ENCODE results near the gene AUH. TPM values are rescaled to one million over a fixed set of nuclear protein-coding genes. Genes with fewer than 3 reads are reported as not detected.
A peak's percentile ranks its signal among the peaks of the same experiment; 100 is the strongest.
"Not testable (repeated sequence)": the region's sequence is repeated elsewhere in the genome, so short reads cannot be mapped to it uniquely, and the experiment has no call there.

AUH gene
- total RNA-seq, 1 donor, result 19.6 TPM

GRCh38 chr9:91392435-91392834 is 30.7 kb upstream of the AUH start:
- no peak for DNase-seq (ENCODE audit: low read depth)
- no peak for TF ChIP-seq CTCF (IDR thresholded peaks at IDR 0.05; ENCODE audit: insufficient read depth, low read length)

GRCh38 chr9:91391818-91392217 is 30.1 kb upstream of the AUH start:
- no peak overlapping the region for H3K4me3 ChIP-seq (ENCODE audit: low read depth, low read length)
- no peak for TF ChIP-seq CTCF (IDR thresholded peaks at IDR 0.05; ENCODE audit: insufficient read depth, low read length)
- DNase-seq (ENCODE audit: low read depth), result no peak

More at GRCh38 chr9:91392435-91392834, 30.7 kb upstream of the AUH start:
- H3K4me3 ChIP-seq (ENCODE audit: low read depth, low read length), result no peak overlapping the region

- DNase-seq (ENCODE audit: low read depth), result peak; percentile 20
- no peak overlapping the region for H3K4me3 ChIP-seq (ENCODE audit: low read depth, low read length)
- TF ChIP-seq CTCF (IDR thresholded peaks at IDR 0.05; ENCODE audit: insufficient read depth, low read length), result no peak
Measured at GRCh38 chr9:91391412-91391811, 29.7 kb upstream of the AUH start.

DNA sequence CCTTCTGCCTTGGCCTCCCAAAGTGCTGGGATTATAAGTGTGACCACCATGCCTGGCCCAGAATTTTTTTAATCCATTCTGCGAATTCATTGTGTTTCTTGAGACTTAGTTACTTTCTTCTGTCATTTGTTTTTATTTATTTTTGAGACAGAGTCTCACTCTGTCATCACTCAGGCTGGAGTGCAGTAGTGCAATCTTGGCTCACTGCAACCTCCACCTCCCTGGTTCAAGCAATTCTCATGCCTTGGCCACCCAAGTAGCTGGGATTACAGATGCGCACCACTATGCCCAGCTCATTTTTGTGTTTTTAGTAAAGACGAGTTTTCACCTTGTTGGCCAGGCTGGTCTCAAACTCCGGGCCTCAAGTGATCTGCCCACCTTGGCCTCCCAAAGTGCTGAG is 28.0 kb upstream of the AUH start:
- DNase-seq (ENCODE audit: low read depth); H3K4me3 ChIP-seq (ENCODE audit: low read depth, low read length): not testable (repeated sequence)

DNA sequence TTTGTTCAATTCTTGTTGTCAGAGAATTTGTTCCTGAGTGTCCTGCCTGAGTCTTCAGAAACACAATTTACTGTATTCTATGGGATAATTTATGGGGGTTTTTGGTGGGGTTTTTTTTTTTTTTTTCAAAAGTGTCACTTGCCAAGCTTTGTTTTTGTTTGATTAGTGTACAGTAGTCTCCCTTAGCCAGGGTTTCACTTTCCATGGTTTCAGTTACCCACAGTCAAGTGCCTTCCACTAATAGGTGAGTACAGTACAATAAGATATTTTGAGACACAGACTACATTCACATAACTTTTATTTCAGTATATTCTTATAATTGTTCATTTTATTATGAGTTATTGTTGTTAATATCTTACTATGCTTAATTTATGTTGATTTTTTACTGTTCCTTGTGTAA is 25.0 kb upstream of the AUH start:
- H3K4me3 ChIP-seq (ENCODE audit: low read depth, low read length), result no peak overlapping the region
- no peak for DNase-seq (ENCODE audit: low read depth)
- TF ChIP-seq CTCF (IDR thresholded peaks at IDR 0.05; ENCODE audit: insufficient read depth, low read length), result no peak

- DNase-seq (ENCODE audit: low read depth), result no peak
- TF ChIP-seq CTCF (IDR thresholded peaks at IDR 0.05; ENCODE audit: insufficient read depth, low read length), result no peak
- H3K4me3 ChIP-seq (ENCODE audit: low read depth, low read length), result no peak overlapping the region
Measured at GRCh38 chr9:91384954-91385353, 23.2 kb upstream of the AUH start.

DNA sequence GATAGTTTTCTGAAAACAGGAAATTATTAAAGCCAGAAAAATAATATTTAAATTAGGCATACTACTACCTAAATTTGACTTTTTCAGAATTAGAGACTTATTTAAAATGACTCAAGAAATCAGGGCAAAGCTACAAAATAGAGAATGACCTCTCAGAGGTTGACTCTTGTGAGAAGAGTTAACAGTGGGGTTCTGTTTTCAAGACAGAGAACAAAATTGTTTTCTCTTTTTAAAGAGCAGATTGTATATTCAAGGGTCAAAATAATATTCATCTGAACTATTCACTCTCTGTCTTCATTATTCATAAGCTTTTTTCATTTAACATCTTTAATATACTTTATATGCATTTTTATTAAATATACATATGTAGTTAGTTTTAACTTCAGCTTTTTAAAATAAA is 21.9 kb upstream of the AUH start:
- TF ChIP-seq CTCF (IDR thresholded peaks at IDR 0.05; ENCODE audit: insufficient read depth, low read length), result no peak
- DNase-seq (ENCODE audit: low read depth), result no peak
- no peak overlapping the region for H3K4me3 ChIP-seq (ENCODE audit: low read depth, low read length)
